ENCODE measurements around the gene PHTF2.
"Not testable (repeated sequence)": the region's sequence is repeated elsewhere in the genome, so short reads cannot be mapped to it uniquely, and the experiment has no call there.

DNA sequence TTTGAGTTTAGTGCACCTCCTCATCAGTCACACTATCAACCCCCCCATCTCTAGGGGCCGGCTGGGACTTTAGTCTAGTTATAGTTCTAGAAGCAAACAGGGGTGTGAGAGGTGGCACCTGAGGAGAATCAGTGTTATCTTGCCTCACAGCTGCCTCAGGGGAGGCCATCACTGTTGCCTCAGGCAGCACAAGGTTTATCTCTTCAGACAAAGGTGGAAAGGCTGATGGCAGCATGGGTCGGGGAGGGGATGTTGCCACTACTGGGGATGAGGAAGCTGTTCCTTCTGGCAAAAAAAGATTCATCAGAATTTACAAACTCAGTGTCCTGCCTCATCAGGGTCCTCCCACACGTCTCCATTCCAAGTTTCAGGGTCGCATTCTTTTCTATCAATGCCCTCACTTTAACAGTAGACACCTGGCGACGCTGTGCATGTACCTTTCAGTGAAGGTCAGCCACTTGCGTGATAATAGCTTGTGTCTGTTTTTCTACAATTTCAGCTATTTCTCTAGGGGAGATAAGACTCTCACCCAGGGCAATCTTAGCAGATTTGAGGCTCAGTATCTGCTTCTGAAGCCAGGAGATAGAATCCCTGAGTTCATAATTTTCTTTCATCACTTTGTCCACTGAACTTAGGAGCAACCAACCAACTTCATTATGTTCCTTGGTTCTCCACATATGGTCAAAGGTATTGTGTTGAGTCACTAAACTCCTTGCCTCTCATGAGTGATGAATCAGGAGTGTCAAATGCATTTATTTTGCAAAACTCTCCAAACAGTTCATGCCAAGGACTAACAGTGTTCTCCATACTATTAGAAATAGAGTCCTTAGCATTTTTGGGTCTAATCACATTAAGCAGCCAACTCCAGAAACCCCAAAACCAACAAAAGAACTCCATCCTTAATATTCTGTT is 75.1 kb downstream of the PHTF2 start:
- not testable (repeated sequence) for TF ChIP-seq CTCF (conservative IDR thresholded peaks at IDR 0.05; ENCODE audit: low read length); EZH2phosphoT487 (IDR thresholded peaks at IDR 0.05; ENCODE audit: borderline replicate concordance, low read depth, low read length)

Data from OCI-LY7 (cell line).